ENCODE measurements around the gene NDUFAF3. TPM values are rescaled to one million over a fixed set of nuclear protein-coding genes. Genes with fewer than 3 reads are reported as not detected.

The NDUFAF3 gene
- total RNA-seq, 2 donors from 2014 or later: 32.9 to 39.1 TPM

DNA sequence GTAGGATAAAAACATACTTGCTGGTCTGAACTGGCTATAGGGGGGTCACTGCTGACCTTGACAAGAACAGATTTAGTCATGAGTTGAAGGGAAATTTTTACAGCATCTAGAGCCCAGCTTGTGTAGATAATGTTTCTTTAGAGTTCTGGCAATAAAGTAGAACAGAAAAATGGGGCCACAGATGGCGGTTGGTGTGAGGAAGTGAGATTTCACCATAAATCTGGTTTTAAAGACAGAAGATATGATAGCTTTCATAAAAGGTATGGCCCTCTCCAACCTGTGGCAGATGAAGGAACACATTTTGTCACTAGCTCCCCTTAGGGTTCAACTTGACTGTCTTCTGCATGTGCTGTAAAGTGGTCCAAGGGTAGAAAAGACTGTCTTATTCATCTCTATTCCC, 31.6 kb downstream of the NDUFAF3 start:
- Mint-ChIP-seq H3K4me1 (no peaks in the 10 kb centered on the region), H3K36me3 (ENCODE audit: low read depth) (peaks cover 73% of the 10 kb centered on the region), H3K9me3 (no peaks in the 10 kb centered on the region), H3K4me3 (no peak overlapping the region), H3K27me3 (ENCODE audit: insufficient read depth) (no peaks in the 10 kb centered on the region), H3K27ac (no peak overlapping the region)
- H3K4me1 ChIP-seq (ENCODE audit: control insufficient read depth, insufficient read depth, low read length): no peaks in the 10 kb centered on the region
- H3K4me3 ChIP-seq (ENCODE audit: low read length): no peak overlapping the region
- no peak overlapping the region for H3K9ac ChIP-seq (ENCODE audit: extremely low read depth, low read length, poor library complexity, severe bottlenecking)
- H3K9me3 ChIP-seq (ENCODE audit: control insufficient read depth, low read length): no peaks in the 10 kb centered on the region
- TF ChIP-seq, protein P1, sequence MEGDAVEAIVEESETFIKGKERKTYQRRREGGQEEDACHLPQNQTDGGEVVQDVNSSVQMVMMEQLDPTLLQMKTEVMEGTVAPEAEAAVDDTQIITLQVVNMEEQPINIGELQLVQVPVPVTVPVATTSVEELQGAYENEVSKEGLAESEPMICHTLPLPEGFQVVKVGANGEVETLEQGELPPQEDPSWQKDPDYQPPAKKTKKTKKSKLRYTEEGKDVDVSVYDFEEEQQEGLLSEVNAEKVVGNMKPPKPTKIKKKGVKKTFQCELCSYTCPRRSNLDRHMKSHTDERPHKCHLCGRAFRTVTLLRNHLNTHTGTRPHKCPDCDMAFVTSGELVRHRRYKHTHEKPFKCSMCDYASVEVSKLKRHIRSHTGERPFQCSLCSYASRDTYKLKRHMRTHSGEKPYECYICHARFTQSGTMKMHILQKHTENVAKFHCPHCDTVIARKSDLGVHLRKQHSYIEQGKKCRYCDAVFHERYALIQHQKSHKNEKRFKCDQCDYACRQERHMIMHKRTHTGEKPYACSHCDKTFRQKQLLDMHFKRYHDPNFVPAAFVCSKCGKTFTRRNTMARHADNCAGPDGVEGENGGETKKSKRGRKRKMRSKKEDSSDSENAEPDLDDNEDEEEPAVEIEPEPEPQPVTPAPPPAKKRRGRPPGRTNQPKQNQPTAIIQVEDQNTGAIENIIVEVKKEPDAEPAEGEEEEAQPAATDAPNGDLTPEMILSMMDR (conservative IDR thresholded peaks at IDR 0.05): no peak
- H3K27me3 ChIP-seq (ENCODE audit: control insufficient read depth, insufficient read depth, low read length, poor library complexity, severe bottlenecking): no peaks in the 10 kb centered on the region
- WGBS, 2 experiments (ENCODE audit: insufficient coverage in 1 of 2, insufficient read length in 1 of 2): 98 to 100% methylated on average over 1 of the region's 1 CpG
- peaks cover 75% of the 10 kb centered on the region for H3K36me3 ChIP-seq (ENCODE audit: control insufficient read depth, insufficient read depth, low read length)
- no peak overlapping the region for H3K27ac ChIP-seq (ENCODE audit: low read depth, low read length)
- DNase-seq: no peak

DNA sequence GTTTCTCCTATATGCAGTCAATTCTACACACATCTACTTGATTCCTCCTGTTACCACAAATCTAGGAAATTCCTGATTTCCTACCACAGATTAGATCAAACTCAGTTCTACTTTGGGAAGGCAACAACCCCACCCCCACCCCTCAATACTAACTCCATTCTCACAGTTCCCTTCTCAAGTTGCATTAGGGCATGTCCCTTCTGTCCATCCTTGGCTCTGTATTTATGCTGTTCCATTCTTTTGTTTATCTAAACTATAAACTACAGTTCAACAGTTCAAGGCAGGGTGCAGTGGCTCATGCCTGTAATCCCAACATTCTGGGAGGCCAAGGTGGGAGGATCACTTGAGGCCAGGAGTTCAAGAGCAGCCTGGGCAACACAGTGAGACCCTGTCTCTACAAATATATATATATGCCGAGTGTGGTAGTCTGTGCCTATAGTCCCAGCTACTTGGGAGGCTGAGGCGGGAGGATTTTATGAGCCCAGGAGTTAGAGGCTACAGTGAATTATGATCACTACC, 32.5 kb downstream of the NDUFAF3 start:
- H3K36me3 Mint-ChIP-seq (ENCODE audit: low read depth): peaks cover 73% of the 10 kb centered on the region
- Histone ChIP-seq H3K36me3 (ENCODE audit: control insufficient read depth, insufficient read depth, low read length) (peaks cover 73% of the 10 kb centered on the region), H3K27ac (ENCODE audit: low read depth, low read length) (no peak overlapping the region), H3K4me1 (ENCODE audit: control insufficient read depth, insufficient read depth, low read length) (no peaks in the 10 kb centered on the region), H3K27me3 (ENCODE audit: control insufficient read depth, insufficient read depth, low read length, poor library complexity, severe bottlenecking) (no peaks in the 10 kb centered on the region), H3K9ac (ENCODE audit: extremely low read depth, low read length, poor library complexity, severe bottlenecking) (no peak overlapping the region), H3K9me3 (ENCODE audit: control insufficient read depth, low read length) (no peaks in the 10 kb centered on the region), H3K4me3 (ENCODE audit: low read length) (no peak overlapping the region)
- no peak overlapping the region for H3K4me3 Mint-ChIP-seq
- no peaks in the 10 kb centered on the region for H3K4me1 Mint-ChIP-seq
- DNase-seq: no peak
- H3K9me3 Mint-ChIP-seq: no peaks in the 10 kb centered on the region
- no peak overlapping the region for H3K27ac Mint-ChIP-seq
- H3K27me3 Mint-ChIP-seq (ENCODE audit: insufficient read depth): no peaks in the 10 kb centered on the region
- 95 to 100% methylated on average over 1 to 2 of the region's 2 CpGs for WGBS, 2 experiments (ENCODE audit: insufficient coverage in 1 of 2, insufficient read length in 1 of 2)
- TF ChIP-seq, protein P1 (conservative IDR thresholded peaks at IDR 0.05): no peak

DNA sequence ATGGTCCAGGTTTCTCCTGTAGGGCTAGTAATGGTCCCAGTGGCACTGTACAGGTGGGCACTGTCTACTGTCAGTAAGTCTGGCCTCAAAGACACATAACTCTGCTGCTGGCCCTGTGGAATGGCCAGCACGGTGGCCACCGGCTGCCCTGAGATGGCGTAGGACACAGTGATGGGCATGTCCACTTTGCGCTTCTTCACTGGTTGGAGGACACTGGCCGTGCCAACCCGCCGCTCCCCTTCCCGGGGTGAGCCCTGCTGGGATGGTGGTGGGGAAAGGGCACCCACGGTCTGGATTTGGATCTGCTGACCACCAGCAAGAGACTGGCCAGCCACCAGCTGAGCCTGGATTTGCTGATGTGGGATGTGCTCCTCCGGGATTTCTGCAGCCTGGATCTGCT, 35.3 kb downstream of the NDUFAF3 start:
- peaks cover 82% of the 10 kb centered on the region for H3K36me3 ChIP-seq (ENCODE audit: control insufficient read depth, insufficient read depth, low read length)
- no peak overlapping the region for H3K27ac ChIP-seq (ENCODE audit: low read depth, low read length)
- Mint-ChIP-seq H3K9me3 (no peaks in the 10 kb centered on the region), H3K4me1 (no peaks in the 10 kb centered on the region), H3K27ac (no peak overlapping the region), H3K27me3 (ENCODE audit: insufficient read depth) (no peaks in the 10 kb centered on the region), H3K36me3 (ENCODE audit: low read depth) (peaks cover 71% of the 10 kb centered on the region), H3K4me3 (no peak overlapping the region)
- H3K9me3 ChIP-seq (ENCODE audit: control insufficient read depth, low read length): no peaks in the 10 kb centered on the region
- no peak for DNase-seq
- H3K4me1 ChIP-seq (ENCODE audit: control insufficient read depth, insufficient read depth, low read length): no peaks in the 10 kb centered on the region
- H3K9ac ChIP-seq (ENCODE audit: extremely low read depth, low read length, poor library complexity, severe bottlenecking): no peak overlapping the region
- TF ChIP-seq, protein P1 (conservative IDR thresholded peaks at IDR 0.05): no peak
- 94 to 99% methylated on average over 10 of the region's 10 CpGs for WGBS, 2 experiments (ENCODE audit: insufficient coverage in 1 of 2, insufficient read length in 1 of 2)
- no peak overlapping the region for H3K4me3 ChIP-seq (ENCODE audit: low read length)
- no peaks in the 10 kb centered on the region for H3K27me3 ChIP-seq (ENCODE audit: control insufficient read depth, insufficient read depth, low read length, poor library complexity, severe bottlenecking)
